ENCODE data around the gene SUPT4H1. TPM values are rescaled to one million over a fixed set of nuclear protein-coding genes. Genes with fewer than 3 reads are reported as not detected.

The SUPT4H1 gene
- total RNA-seq, 1 experiment from 2014 or later = 53.8 TPM

- DNase-seq (ENCODE audit: low read depth, low spot score) (no peak), ATAC-seq (no peak)
- intact Hi-C loops (cut with micrococcal nuclease; ENCODE audit: unreplicated experiment) = no loop called here
- H3K27me3 ChIP-seq (ENCODE audit: control insufficient read depth, insufficient read depth, low read length) = no peaks in the 10 kb centered on the region
- no TSS peak for BruUV-seq (replicated peaks)
- POLR2A ChIA-PET = interaction anchor here (0.6 kb wide), 1 partner anchor 233 kb away, joined by 3 read pairs; no protein-coding TSS in a partner anchor
- CTCF ChIA-PET = interaction anchor here (0.9 kb wide), 1 partner anchor 131 kb away, joined by 3 read pairs; no protein-coding TSS in a partner anchor
- no peaks in the 10 kb centered on the region for H3K9me3 ChIP-seq (ENCODE audit: control insufficient read depth, insufficient read depth, low read depth, low read length)
- in situ Hi-C loops (cut with HindIII; ENCODE audit: low pct_unique_long_range_greater_than_20kb, low sequenced_read_pairs) = no loop called here
- H3K4me1 ChIP-seq (ENCODE audit: control insufficient read depth, insufficient read depth, low read length) = no peaks in the 10 kb centered on the region
- H3K4me3 ChIP-seq (ENCODE audit: low read depth in 2 of 2, low read length in 2 of 2) = no peak overlapping the region
- TF ChIP-seq, protein P1, sequence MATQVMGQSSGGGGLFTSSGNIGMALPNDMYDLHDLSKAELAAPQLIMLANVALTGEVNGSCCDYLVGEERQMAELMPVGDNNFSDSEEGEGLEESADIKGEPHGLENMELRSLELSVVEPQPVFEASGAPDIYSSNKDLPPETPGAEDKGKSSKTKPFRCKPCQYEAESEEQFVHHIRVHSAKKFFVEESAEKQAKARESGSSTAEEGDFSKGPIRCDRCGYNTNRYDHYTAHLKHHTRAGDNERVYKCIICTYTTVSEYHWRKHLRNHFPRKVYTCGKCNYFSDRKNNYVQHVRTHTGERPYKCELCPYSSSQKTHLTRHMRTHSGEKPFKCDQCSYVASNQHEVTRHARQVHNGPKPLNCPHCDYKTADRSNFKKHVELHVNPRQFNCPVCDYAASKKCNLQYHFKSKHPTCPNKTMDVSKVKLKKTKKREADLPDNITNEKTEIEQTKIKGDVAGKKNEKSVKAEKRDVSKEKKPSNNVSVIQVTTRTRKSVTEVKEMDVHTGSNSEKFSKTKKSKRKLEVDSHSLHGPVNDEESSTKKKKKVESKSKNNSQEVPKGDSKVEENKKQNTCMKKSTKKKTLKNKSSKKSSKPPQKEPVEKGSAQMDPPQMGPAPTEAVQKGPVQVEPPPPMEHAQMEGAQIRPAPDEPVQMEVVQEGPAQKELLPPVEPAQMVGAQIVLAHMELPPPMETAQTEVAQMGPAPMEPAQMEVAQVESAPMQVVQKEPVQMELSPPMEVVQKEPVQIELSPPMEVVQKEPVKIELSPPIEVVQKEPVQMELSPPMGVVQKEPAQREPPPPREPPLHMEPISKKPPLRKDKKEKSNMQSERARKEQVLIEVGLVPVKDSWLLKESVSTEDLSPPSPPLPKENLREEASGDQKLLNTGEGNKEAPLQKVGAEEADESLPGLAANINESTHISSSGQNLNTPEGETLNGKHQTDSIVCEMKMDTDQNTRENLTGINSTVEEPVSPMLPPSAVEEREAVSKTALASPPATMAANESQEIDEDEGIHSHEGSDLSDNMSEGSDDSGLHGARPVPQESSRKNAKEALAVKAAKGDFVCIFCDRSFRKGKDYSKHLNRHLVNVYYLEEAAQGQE (IDR thresholded peaks at IDR 0.05; ENCODE audit: insufficient read depth in 1 of 2, low read depth in 2 of 2, low read length in 1 of 2) = no peak
- TF ChIP-seq, protein P2, sequence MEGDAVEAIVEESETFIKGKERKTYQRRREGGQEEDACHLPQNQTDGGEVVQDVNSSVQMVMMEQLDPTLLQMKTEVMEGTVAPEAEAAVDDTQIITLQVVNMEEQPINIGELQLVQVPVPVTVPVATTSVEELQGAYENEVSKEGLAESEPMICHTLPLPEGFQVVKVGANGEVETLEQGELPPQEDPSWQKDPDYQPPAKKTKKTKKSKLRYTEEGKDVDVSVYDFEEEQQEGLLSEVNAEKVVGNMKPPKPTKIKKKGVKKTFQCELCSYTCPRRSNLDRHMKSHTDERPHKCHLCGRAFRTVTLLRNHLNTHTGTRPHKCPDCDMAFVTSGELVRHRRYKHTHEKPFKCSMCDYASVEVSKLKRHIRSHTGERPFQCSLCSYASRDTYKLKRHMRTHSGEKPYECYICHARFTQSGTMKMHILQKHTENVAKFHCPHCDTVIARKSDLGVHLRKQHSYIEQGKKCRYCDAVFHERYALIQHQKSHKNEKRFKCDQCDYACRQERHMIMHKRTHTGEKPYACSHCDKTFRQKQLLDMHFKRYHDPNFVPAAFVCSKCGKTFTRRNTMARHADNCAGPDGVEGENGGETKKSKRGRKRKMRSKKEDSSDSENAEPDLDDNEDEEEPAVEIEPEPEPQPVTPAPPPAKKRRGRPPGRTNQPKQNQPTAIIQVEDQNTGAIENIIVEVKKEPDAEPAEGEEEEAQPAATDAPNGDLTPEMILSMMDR (IDR thresholded peaks at IDR 0.05) = no peak
- TF ChIP-seq TCF7L2 (IDR thresholded peaks at IDR 0.05; ENCODE audit: low read depth, low read length) = no peak
- no peak for TF ChIP-seq POLR2AphosphoS5 (IDR thresholded peaks at IDR 0.05; ENCODE audit: low read depth, low read length)
- no peak for TF ChIP-seq SIN3A (IDR thresholded peaks at IDR 0.05; ENCODE audit: borderline replicate concordance, insufficient read depth, low read depth, low read length)
- H3K36me3 ChIP-seq (ENCODE audit: control insufficient read depth, insufficient read depth, low read length) = no peaks in the 10 kb centered on the region
- H3K27ac ChIP-seq (ENCODE audit: low read length) = no peak overlapping the region
Observed at GRCh38 chr17:58315750-58316149, 36.3 kb downstream of the SUPT4H1 start.

DNA sequence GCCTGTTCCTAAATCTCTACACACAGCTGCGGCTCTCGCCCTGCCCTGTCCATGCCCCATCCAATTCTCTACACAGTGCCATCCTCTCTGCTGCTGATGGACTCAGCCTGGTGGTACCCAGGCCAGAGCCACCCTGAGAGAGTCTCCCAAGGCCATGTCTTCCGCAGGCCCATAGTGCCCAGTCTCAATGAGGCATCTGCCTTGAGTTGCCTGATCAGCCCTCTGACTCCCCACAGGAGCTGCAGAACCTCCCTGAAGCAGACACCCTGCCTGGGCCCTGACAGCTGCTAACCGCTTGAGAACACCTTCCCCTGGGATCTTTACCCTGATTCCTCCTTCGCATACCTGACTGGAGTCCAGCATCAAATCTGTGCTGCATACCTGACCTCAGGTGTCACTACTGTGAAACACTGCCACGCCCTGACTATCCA is 36.7 kb downstream of the SUPT4H1 start:
- intact Hi-C loops (cut with micrococcal nuclease; ENCODE audit: unreplicated experiment) = no loop called here
- ATAC-seq (no peak), DNase-seq (ENCODE audit: low read depth, low spot score) (no peak)
- CTCF ChIA-PET = no interaction called here
- TF ChIP-seq TCF7L2 (IDR thresholded peaks at IDR 0.05; ENCODE audit: low read depth, low read length) (no peak), SIN3A (IDR thresholded peaks at IDR 0.05; ENCODE audit: borderline replicate concordance, insufficient read depth, low read depth, low read length) (no peak), POLR2AphosphoS5 (IDR thresholded peaks at IDR 0.05; ENCODE audit: low read depth, low read length) (no peak)
- TF ChIP-seq, protein P1 (IDR thresholded peaks at IDR 0.05; ENCODE audit: insufficient read depth in 1 of 2, low read depth in 2 of 2, low read length in 1 of 2) = no peak
- TF ChIP-seq, protein P2 (IDR thresholded peaks at IDR 0.05) = no peak
- no peaks in the 10 kb centered on the region for H3K36me3 ChIP-seq (ENCODE audit: control insufficient read depth, insufficient read depth, low read length)
- no TSS peak for BruUV-seq (replicated peaks)
- no peak overlapping the region for H3K4me3 ChIP-seq (ENCODE audit: low read depth in 2 of 2, low read length in 2 of 2)
- no peaks in the 10 kb centered on the region for H3K9me3 ChIP-seq (ENCODE audit: control insufficient read depth, insufficient read depth, low read depth, low read length)
- no peaks in the 10 kb centered on the region for H3K4me1 ChIP-seq (ENCODE audit: control insufficient read depth, insufficient read depth, low read length)
- H3K27me3 ChIP-seq (ENCODE audit: control insufficient read depth, insufficient read depth, low read length) = no peaks in the 10 kb centered on the region
- H3K27ac ChIP-seq (ENCODE audit: low read length) = no peak overlapping the region
- POLR2A ChIA-PET = interaction anchor here (0.6 to 0.7 kb wide), 2 partner anchors 36 to 232 kb away, joined by 3 to 4 read pairs; no protein-coding TSS in a partner anchor
- in situ Hi-C loops (cut with HindIII; ENCODE audit: low pct_unique_long_range_greater_than_20kb, low sequenced_read_pairs) = no loop called here

Measured in Panc1 (cell line).